Thoracic aorta (tissue), 2 donors: ENCODE measurements around the gene APC2. TPM values are rescaled to one million over a fixed set of nuclear protein-coding genes. Genes with fewer than 3 reads are reported as not detected.

Experiments
- ATAC-seq: fragments of 150-250 bp; one replicate; pipeline ENCODE4 v1.8.0; 2017; ENCODE audit warnings: low read depth; ENCODE audit not compliant: insufficient number of reproducible peaks, low FRiP score
- DNase-seq: peaks from one replicate; pipeline ENCODE4 v3.0.0-alpha.2; 2020; ENCODE audit warnings: low spot score
- H3K27ac ChIP-seq, 2 donors: fragments of 200-600 bp; sonication (generic); 1 replicate in 1 of 2; 2 replicates in 1 of 2; pipeline ENCODE4 v1.5.1; 2016; ENCODE audit warnings: mild to moderate bottlenecking in 2 of 2, moderate library complexity in 2 of 2
- H3K27me3 ChIP-seq: fragments of 200-600 bp; sonication (generic); replicated peaks from 2 replicates; pipeline ENCODE4 v1.6.0; 2016; ENCODE audit warnings: mild to moderate bottlenecking; ENCODE audit not compliant: insufficient read depth
- H3K36me3 ChIP-seq: fragments of 200-600 bp; sonication (generic); one replicate; pipeline ENCODE4 v1.5.1; 2016
- H3K4me1 ChIP-seq, 2 donors: fragments of 200-600 bp; sonication (generic); 1 replicate in 1 of 2; 2 replicates in 1 of 2; pipeline versions ENCODE4 v1.5.1 to v1.6.0; 2016; ENCODE audit warnings: low read depth in 2 of 2, mild to moderate bottlenecking in 1 of 2; ENCODE audit not compliant: control insufficient read depth in 1 of 2
- H3K4me3 ChIP-seq: fragments of 200-600 bp; sonication (generic); 2 replicates; pipeline ENCODE4 v1.5.1; 2016; ENCODE audit warnings: mild to moderate bottlenecking
- H3K9me3 ChIP-seq: fragments of 200-600 bp; sonication (generic); 2 replicates; pipeline ENCODE4 v1.5.1; 2016
- total RNA-seq, 2 donors: library from RNA; depleted of rRNA; stranded (reverse); fragments of >200 nt; gene quantifications; one replicate each; pipeline versions ENCODE4 v1.1.0 to v1.2.3, GENCODE V29; 2016
- TF ChIP-seq, protein P1 (sequence below): fragments of 200-600 bp; sonication (generic); IDR thresholded peaks from one replicate; pipeline ENCODE4 v1.5.1; 2019; ENCODE audit warnings: antibody characterized with exemption

APC2 gene
- total RNA-seq, 2 donors from 2014 or later = 0.41 to 0.78 TPM

DNA sequence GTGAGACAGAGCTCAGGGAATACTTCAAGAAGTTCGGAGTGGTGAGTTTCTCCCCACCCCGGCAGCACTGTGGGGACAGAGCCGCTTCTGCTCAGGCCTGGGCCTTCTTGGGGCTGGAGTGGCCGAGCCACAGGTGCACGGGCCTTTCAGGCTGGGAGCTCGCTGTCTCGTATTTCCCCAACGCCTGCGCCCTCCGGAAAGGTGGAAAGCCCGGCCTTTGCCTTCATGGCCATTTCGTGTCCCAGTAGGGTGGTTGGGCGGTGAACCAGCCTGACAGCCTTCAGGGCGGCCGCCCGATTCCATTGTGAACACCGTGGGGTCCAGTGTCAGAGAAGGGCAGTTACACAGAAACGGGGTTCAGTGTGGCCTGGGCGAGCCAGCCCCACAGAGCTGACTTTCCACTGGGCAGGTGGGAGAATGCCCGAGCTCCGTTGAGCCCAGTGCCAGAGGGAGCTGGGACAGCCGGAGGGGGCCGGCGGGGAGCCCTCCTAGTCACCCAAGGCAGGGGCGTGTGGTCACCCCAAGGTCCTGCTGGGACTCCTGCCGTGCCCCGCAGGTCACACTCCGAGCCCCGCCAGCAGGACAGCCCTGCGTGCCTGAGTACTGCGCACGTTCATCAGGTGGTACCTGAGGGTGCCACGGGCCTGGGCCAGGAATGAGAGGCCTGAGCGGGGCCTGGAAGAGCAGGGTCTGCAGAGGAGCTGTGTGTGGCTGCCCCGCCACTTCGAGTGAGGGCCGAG, 28.5 kb upstream of the APC2 start:
- H3K9me3 ChIP-seq = no peaks in the 10 kb centered on the region
- TF ChIP-seq, protein P1, sequence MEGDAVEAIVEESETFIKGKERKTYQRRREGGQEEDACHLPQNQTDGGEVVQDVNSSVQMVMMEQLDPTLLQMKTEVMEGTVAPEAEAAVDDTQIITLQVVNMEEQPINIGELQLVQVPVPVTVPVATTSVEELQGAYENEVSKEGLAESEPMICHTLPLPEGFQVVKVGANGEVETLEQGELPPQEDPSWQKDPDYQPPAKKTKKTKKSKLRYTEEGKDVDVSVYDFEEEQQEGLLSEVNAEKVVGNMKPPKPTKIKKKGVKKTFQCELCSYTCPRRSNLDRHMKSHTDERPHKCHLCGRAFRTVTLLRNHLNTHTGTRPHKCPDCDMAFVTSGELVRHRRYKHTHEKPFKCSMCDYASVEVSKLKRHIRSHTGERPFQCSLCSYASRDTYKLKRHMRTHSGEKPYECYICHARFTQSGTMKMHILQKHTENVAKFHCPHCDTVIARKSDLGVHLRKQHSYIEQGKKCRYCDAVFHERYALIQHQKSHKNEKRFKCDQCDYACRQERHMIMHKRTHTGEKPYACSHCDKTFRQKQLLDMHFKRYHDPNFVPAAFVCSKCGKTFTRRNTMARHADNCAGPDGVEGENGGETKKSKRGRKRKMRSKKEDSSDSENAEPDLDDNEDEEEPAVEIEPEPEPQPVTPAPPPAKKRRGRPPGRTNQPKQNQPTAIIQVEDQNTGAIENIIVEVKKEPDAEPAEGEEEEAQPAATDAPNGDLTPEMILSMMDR = no peak
- H3K4me3 ChIP-seq = no peak overlapping the region
- peaks cover 7 to 17% of the 10 kb centered on the region in 2 donors for H3K4me1 ChIP-seq
- H3K27me3 ChIP-seq = no peaks in the 10 kb centered on the region
- DNase-seq (no peak), ATAC-seq (no peak)
- H3K36me3 ChIP-seq = peaks cover 67% of the 10 kb centered on the region
- no peak overlapping the region for H3K27ac ChIP-seq

DNA sequence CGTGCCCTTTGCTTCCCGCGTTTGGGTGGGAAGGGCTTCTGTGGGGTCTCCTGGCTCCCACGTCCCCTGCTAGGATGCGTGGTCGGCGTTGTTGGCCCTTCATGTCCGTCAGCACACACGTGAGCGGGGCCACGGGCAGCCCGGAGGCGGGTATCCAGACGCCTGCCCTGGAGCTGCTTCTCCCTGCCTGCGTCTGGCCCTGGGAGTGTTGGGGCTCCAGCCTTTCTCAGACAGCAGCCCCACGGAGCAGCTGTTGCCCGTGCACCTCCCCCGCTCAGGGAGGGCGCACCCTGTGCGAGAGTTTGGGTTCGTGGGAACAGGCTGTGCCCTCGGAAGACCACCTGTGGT, 28.0 kb upstream of the APC2 start:
- Histone ChIP-seq H3K9me3 (no peaks in the 10 kb centered on the region), H3K4me3 (no peak overlapping the region), H3K4me1 (peaks cover 2 to 11% of the 10 kb centered on the region in 2 donors), H3K27ac (no peak overlapping the region), H3K27me3 (no peaks in the 10 kb centered on the region), H3K36me3 (peaks cover 67% of the 10 kb centered on the region)
- TF ChIP-seq, protein P1 = no peak
- no peak for DNase-seq
- no peak for ATAC-seq

DNA sequence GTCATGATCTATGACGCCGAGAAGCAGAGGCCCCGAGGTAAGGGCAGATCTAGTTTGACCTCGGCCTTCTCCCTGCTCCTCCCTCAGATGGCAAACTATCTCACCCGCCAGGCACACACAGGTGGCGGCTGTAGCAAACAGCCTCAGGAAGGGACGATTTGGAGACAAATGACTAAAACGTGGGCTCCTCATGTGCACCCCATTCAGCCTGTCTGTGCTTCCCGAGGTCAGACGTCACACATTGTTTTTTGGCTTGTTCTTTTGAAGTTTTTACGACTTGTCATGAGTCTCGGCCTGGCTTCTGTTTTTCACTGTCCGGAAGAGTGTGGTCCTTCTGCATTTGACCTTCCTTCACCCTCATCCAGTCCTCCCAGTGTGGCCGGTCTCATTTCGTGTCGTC, 27.6 kb upstream of the APC2 start:
- ATAC-seq (no peak), DNase-seq (no peak)
- H3K9me3 ChIP-seq = no peaks in the 10 kb centered on the region
- H3K4me3 ChIP-seq = no peak overlapping the region
- H3K27ac ChIP-seq = no peak overlapping the region
- TF ChIP-seq, protein P1 = no peak
- H3K4me1 ChIP-seq = peaks cover 0 to 7% of the 10 kb centered on the region in 2 donors
- H3K36me3 ChIP-seq = peaks cover 68% of the 10 kb centered on the region
- no peaks in the 10 kb centered on the region for H3K27me3 ChIP-seq

DNA sequence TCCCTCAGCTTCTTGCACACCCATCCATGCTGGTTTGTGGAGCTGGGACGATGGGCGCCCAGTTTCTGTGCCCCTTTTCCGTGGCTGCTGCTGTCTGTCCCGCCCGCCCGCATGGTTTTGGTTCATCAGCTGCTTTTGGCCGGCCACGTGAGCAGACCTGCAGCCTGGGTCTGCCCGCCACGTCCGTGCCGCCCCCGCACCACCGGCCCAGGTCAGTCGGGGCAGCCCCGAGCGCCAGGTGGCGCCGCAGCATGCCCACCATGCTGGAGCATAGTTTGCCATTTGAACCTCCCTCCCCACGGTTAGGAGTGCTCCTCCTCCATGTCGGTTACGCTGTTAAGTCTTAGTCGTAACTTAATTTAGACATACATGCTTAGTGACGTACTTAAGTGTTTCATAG, 27.0 kb upstream of the APC2 start:
- H3K4me1 ChIP-seq = peaks cover 0 to 1% of the 10 kb centered on the region in 2 donors
- H3K27ac ChIP-seq = no peak overlapping the region
- H3K27me3 ChIP-seq = no peaks in the 10 kb centered on the region
- no peak for DNase-seq
- no peak overlapping the region for H3K4me3 ChIP-seq
- no peak for ATAC-seq
- H3K9me3 ChIP-seq = no peaks in the 10 kb centered on the region
- peaks cover 71% of the 10 kb centered on the region for H3K36me3 ChIP-seq
- TF ChIP-seq, protein P1 = no peak

DNA sequence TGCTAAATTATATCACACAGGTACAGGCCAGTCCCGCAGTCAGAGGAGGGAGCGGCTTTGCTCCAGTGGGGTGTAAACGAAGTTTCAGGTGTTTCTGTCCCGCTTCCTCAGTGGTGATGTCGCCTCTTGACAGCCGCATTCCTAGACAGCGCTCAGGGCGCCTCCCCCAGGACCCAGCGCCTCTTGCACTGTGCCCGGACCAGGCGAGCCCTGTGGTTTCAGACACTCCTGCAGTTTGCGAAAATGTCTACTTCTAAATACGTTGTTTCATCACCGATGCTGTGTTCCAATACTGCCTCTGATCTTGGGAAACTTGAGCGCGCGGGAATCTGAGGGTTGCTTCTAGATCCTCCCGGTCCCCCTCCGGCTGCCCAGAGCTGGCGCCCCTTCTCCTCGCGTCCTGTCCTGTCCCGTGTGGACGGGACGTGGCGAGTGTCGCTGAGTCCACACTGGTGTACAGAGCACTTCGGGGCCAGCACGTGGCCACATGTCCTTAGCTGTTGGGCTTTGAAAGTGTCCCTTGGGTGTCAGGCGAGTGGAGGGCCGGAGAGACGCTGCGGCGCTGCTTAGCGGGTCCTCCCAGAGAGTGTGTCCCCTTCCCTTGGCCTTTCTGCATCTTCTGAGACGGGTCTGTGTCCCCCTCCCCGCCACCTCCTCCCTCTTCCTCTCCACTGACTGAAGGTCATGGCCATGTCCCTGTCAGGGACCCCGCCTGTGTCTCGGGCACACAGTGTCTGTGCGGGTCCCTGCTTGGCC, 26.3 kb upstream of the APC2 start:
- Histone ChIP-seq H3K9me3 (no peaks in the 10 kb centered on the region), H3K4me3 (no peak overlapping the region), H3K27me3 (no peaks in the 10 kb centered on the region), H3K4me1 (no peaks in the 10 kb centered on the region), H3K27ac (no peak overlapping the region), H3K36me3 (peaks cover 71% of the 10 kb centered on the region)
- TF ChIP-seq, protein P1 = no peak
- DNase-seq = no peak
- ATAC-seq = no peak
